Measurements from ENCODE around the gene MICA. TPM values are rescaled to one million over a fixed set of nuclear protein-coding genes. Genes with fewer than 3 reads are reported as not detected.
"Not testable (repeated sequence)": the region's sequence is repeated elsewhere in the genome, so short reads cannot be mapped to it uniquely, and the experiment has no call there.

Gene MICA
- total RNA-seq, 2 donors from 2014 or later, result 16.1 to 22.8 TPM

DNA sequence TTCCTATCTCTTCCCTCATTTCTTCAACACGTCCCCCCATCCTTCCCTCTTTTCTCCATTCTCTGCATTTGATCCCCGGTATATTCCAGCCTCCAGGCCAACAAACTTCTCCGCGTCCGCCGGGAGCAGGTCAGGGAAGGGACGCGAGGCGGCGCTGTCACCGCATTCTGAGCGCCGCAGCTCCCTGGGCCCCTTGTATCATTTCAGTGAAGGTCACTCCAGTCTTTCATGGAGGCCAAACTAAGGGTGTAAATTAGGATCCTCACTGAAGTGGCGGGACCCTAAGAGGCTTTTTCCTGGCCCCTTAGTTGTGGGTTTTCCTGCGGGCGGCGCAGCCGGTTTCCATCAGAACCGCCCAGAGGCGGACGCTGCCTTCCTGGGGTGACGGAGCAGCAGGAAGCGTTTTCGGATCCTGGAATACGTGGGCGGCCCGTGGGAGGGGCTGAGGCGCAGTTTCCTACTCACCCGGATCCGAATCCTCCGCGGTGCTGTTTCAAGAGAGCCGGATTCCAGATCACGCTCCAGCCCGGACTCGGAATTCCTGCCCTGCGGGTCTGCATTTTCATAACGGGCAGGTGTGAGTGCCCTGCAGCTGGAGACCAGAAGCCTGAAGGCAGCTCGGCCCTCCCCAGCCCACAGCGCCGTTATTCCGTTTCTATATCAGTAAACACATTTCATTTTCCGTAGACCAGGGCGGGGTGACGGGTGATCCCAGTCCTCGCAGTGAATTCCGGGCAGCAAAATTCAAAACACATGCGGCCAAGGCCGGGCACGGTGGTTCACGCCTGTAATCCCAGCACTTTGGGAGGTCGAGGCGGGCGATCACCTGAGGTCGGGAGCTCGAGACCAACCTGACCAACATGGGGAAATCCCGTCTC is 3.6 kb upstream of the MICA start:
- H3K27me3 ChIP-seq (replicated peaks; ENCODE audit: insufficient read depth), result no peaks in the 10 kb centered on the region
- no peaks in the 10 kb centered on the region for H3K9me3 ChIP-seq
- TF ChIP-seq, protein P1, sequence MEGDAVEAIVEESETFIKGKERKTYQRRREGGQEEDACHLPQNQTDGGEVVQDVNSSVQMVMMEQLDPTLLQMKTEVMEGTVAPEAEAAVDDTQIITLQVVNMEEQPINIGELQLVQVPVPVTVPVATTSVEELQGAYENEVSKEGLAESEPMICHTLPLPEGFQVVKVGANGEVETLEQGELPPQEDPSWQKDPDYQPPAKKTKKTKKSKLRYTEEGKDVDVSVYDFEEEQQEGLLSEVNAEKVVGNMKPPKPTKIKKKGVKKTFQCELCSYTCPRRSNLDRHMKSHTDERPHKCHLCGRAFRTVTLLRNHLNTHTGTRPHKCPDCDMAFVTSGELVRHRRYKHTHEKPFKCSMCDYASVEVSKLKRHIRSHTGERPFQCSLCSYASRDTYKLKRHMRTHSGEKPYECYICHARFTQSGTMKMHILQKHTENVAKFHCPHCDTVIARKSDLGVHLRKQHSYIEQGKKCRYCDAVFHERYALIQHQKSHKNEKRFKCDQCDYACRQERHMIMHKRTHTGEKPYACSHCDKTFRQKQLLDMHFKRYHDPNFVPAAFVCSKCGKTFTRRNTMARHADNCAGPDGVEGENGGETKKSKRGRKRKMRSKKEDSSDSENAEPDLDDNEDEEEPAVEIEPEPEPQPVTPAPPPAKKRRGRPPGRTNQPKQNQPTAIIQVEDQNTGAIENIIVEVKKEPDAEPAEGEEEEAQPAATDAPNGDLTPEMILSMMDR (IDR thresholded peaks at IDR 0.05), result peak; percentile 58 to 94 (median 85)
- peak; percentile 76 for TF ChIP-seq POLR2AphosphoS5 (IDR thresholded peaks at IDR 0.05)
- TF ChIP-seq POLR2A (IDR thresholded peaks at IDR 0.05), result peak; percentile 51
- under 1% methylated on average over 57 of the region's 57 CpGs for WGBS
- intact Hi-C loops (cut with DNase I), result no loop called here
- peak overlapping the region; percentile 71 to 78 for H3K4me3 ChIP-seq
- DNase-seq (ENCODE audit: low spot score), result peak; percentile 93
- H3K27ac ChIP-seq, result peak overlapping the region; percentile 98 to 99
- H3K36me3 ChIP-seq, result no peaks in the 10 kb centered on the region
- peaks cover 6% of the 10 kb centered on the region for H3K4me1 ChIP-seq (replicated peaks)

DNA sequence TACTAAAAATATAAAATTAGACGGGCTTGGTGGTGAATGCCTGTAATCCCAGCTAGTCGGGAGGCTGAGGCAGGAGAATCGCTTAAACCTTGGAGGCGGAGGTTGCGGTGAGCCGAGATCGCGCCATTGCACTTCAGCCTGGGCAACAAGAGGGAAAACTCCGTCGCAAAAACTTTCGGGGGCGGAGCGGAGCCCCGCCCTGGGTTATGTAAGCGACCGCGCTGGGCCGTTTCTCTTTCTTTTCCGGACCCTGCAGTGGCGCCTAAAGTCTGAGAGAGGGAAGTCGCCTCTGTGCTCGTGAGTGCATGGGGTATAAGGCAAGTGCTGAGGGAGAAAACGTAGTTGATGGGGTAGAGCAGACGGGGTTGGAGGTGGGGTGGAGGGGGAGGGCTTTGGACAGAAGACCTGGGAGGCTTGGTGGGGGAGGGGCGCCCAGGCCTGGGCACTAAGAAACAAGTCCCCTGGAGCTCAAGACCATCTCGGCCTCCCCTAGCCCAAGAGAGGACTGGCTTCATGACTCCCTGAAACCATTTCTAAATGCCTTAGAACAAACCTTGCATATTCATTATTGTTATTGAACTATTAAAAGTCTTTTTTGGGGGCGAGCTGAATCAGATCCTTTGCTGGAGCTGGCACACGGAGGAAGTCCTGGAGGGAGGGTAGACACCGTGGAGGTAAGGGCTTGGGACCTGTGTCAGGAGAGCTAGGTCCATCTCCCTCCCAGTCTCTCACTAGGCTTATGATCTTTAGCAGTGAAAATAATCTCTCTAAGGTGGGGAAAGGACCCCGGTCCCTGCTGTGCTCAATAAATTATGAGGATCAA is 2.7 kb upstream of the MICA start:
- WGBS, result 2% methylated on average over 30 of the region's 30 CpGs
- intact Hi-C loops (cut with DNase I), result no loop called here
- TF ChIP-seq, protein P1 (IDR thresholded peaks at IDR 0.05), result no peak
- TF ChIP-seq POLR2A (IDR thresholded peaks at IDR 0.05) (peak; percentile 59), POLR2AphosphoS5 (IDR thresholded peaks at IDR 0.05) (no peak)
- no peaks in the 10 kb centered on the region for H3K9me3 ChIP-seq
- peaks cover 6% of the 10 kb centered on the region for H3K4me1 ChIP-seq (replicated peaks)
- H3K36me3 ChIP-seq, result no peaks in the 10 kb centered on the region
- H3K27ac ChIP-seq, result peak overlapping the region; percentile 98 to 99
- H3K4me3 ChIP-seq, result peak overlapping the region; percentile 71 to 78
- peak; percentile 67 for DNase-seq (ENCODE audit: low spot score)
- H3K27me3 ChIP-seq (replicated peaks; ENCODE audit: insufficient read depth), result no peaks in the 10 kb centered on the region

DNA sequence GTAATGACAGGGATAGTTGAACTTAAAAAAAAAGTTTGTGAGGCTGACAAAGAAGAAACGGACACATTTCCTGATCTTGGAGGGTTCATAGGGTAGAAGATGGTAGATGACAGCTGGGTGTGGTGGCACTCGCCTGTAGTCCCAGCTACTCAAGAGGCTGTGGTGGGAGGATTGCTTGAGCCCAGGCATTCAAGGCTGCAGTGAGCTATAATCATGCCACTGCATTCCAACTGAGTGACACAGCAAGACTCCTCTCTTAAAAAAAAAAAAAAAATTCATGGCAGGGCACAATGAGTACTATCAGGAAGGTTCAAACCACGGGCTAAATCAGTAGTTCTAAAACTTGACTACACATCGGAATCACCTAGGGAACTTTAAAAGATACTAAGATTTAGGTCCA is 2.0 kb upstream of the MICA start:
- TF ChIP-seq, protein P1 (IDR thresholded peaks at IDR 0.05), result no peak
- TF ChIP-seq POLR2AphosphoS5 (IDR thresholded peaks at IDR 0.05), result peak; percentile 30
- peak; percentile 49 for TF ChIP-seq POLR2A (IDR thresholded peaks at IDR 0.05)
- peaks cover 6% of the 10 kb centered on the region for H3K4me1 ChIP-seq (replicated peaks)
- DNase-seq (ENCODE audit: low spot score), result peak; percentile 36
- H3K27ac ChIP-seq, result peak overlapping the region; percentile 98 to 99
- H3K27me3 ChIP-seq (replicated peaks; ENCODE audit: insufficient read depth), result no peaks in the 10 kb centered on the region
- intact Hi-C loops (cut with DNase I), result no loop called here
- peak overlapping the region; percentile 71 to 78 for H3K4me3 ChIP-seq
- WGBS, result 35% methylated on average over 4 of the region's 4 CpGs
- H3K9me3 ChIP-seq, result no peaks in the 10 kb centered on the region
- H3K36me3 ChIP-seq, result no peaks in the 10 kb centered on the region

DNA sequence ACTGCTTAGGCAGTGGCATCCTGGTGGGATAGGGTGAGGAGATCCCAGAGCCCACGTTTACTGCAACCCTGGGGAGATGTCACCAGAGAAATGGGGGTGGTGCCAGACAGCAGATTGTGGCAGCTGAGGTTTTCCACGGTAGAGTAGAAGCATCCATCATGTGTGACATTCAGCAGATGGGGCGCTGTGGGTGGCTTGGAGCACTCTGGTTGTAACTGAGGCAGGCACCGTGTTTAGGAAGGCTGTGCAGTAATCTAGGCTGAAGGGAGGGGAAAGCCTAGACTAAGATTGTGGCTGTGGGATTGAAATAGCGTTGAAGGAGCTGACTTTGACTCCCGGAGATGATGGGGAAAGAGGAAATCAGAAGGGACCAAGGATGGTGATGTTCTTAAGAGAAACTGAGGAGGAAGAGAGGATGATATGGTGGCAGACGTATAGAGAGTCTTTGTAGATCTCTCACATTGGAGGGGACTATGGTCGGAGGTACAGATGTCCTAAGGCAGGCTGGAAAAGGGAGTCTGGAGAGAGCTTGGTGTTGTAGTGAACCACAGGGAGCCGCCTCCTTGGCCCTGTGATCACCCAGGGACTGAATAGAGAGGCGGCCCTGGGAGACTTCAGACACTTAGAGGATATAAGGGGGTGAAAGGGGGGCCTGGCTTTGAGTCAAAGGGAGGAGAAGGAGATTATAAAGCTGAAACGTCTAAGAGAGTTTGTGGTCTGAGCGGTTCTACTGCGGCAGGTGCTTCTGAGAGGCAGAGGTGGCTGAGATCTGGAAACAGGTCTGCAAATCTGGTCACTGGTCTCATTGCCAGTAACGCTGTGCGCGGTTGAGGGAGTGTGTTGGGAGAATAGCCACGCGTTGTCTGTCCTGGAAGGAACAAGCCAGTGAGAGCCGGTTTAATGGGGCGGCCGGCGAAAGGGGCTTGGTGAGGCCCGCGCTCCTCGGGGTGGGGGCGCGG is 792 bp upstream of the MICA start:
- DNase-seq (ENCODE audit: low spot score), result peak; percentile 39
- intact Hi-C loops (cut with DNase I), result no loop called here
- Histone ChIP-seq H3K27me3 (replicated peaks; ENCODE audit: insufficient read depth) (no peaks in the 10 kb centered on the region), H3K36me3 (no peaks in the 10 kb centered on the region), H3K4me3 (peak overlapping the region; percentile 62 to 63), H3K27ac (peak overlapping the region; percentile 88 to 99), H3K4me1 (replicated peaks) (peaks cover 6% of the 10 kb centered on the region), H3K9me3 (no peaks in the 10 kb centered on the region)
- 16% methylated on average over 27 of the region's 27 CpGs for WGBS
- TF ChIP-seq POLR2AphosphoS5 (IDR thresholded peaks at IDR 0.05), result no peak
- no peak for TF ChIP-seq POLR2A (IDR thresholded peaks at IDR 0.05)

DNA sequence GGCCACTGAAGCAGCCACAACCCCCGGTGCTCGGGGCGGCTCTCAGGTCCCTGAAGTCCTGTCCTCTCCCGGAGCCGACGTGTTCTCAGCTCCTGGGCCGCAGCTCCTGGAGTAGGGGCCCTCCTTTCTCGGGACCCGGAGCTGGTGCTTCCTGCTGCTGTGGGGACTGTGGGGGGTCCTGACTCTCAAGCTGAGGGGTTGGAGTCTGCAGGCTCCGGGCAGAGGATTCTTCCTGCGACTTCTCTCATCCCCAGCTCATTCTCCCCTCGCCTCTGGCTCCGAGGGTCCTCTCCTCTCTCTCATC is 618 bp downstream of the MICA start:
- peak overlapping the region; percentile 62 to 63 for H3K4me3 ChIP-seq
- H3K27me3 ChIP-seq (replicated peaks; ENCODE audit: insufficient read depth); intact Hi-C loops (cut with DNase I): not testable (repeated sequence)

More for the DNA sequence above, 618 bp downstream of the MICA start:
- H3K9me3 ChIP-seq; H3K4me1 ChIP-seq (replicated peaks); DNase-seq (ENCODE audit: low spot score); H3K36me3 ChIP-seq: not testable (repeated sequence)
- peak overlapping the region; percentile 88 to 99 for H3K27ac ChIP-seq
- 6% methylated on average over 13 of the region's 13 CpGs for WGBS
